PC-9 (cell line): ENCODE measurements around the gene WNT9A. TPM values are rescaled to one million over a fixed set of nuclear protein-coding genes. Genes with fewer than 3 reads are reported as not detected.

ENCODE experiments used
- BruUV-seq: library from RNA; stranded (reverse); fragments of 400-500 nt; replicated peaks from 2 replicates; lab custom pipeline; 2021; lab: Mats Ljungman, UMichigan
- CTCF ChIA-PET: fragments of 300-600 bp; sonication (Branson Sonifier 250); formaldehyde crosslinking; loops from one replicate; lab custom pipeline; 2022; ENCODE audit warnings: antibody characterized with exemption; lab: Charles Lee
- POLR2A ChIA-PET: fragments of 300-600 bp; sonication (Branson Sonifier 250); formaldehyde crosslinking; loops from one replicate; lab custom pipeline; 2022; ENCODE audit warnings: antibody characterized with exemption; ENCODE audit not compliant: unreplicated experiment; lab: Charles Lee
- DNase-seq, 2 experiments: peaks; one replicate each; pipeline versions ENCODE4 v3.0.0 to v3.0.0-alpha.2; 2015 to 2022; ENCODE audit warnings: mixed read lengths in 1 of 2
- H2AFZ ChIP-seq: fragments of 200-600 bp; sonication (generic); 2 replicates; pipeline ENCODE4 v1.8.1; 2017; ENCODE audit warnings: antibody characterized with exemption
- H3F3A ChIP-seq: fragments of 200-600 bp; sonication (generic); 2 replicates; pipeline ENCODE4 v1.8.1; 2017; ENCODE audit warnings: antibody characterized with exemption, mild to moderate bottlenecking, low read depth; ENCODE audit not compliant: insufficient read depth
- H3K27ac ChIP-seq: fragments of 200-600 bp; sonication (generic); 2 replicates; pipeline ENCODE4 v1.6.1; 2016; ENCODE audit warnings: mixed run types
- H3K27me3 ChIP-seq: fragments of 200-600 bp; sonication (generic); 2 replicates; pipeline ENCODE4 v1.6.1; 2016; ENCODE audit warnings: low read depth, mixed run types; ENCODE audit not compliant: insufficient read depth
- H3K36me3 ChIP-seq: fragments of 200-600 bp; sonication (generic); 2 replicates; pipeline ENCODE4 v1.6.1; 2016; ENCODE audit warnings: low read depth, mixed run types
- H3K4me1 ChIP-seq: fragments of 200-600 bp; sonication (generic); replicated peaks from 2 replicates; pipeline ENCODE4 v1.6.1; 2016; ENCODE audit warnings: mixed run types; ENCODE audit not compliant: insufficient read depth
- H3K4me2 ChIP-seq: fragments of 200-600 bp; sonication (generic); 2 replicates; pipeline ENCODE4 v1.6.1; 2017; ENCODE audit warnings: mixed run types
- H3K4me3 ChIP-seq: fragments of 200-600 bp; sonication (generic); 2 replicates; pipeline ENCODE4 v1.6.1; 2016; ENCODE audit warnings: mixed run types
- H3K79me2 ChIP-seq: fragments of 200-600 bp; sonication (generic); 2 replicates; pipeline ENCODE4 v1.6.1; 2017; ENCODE audit warnings: low read depth, mixed run types
- H3K9me2 ChIP-seq: fragments of 200-600 bp; sonication (generic); 2 replicates; pipeline ENCODE4 v1.8.1; 2017; ENCODE audit warnings: mild to moderate bottlenecking; ENCODE audit not compliant: insufficient read depth
- H3K9me3 ChIP-seq: fragments of 200-600 bp; sonication (generic); 2 replicates; pipeline ENCODE4 v1.8.1; 2016; ENCODE audit warnings: low read depth; ENCODE audit not compliant: insufficient read depth
- H4K20me1 ChIP-seq: fragments of 200-600 bp; sonication (generic); 2 replicates; pipeline ENCODE4 v1.8.1; 2017; ENCODE audit not compliant: insufficient read depth
- EZH2 ChIP-seq: fragments of 200-600 bp; sonication (generic); IDR thresholded peaks from 2 replicates; pipeline ENCODE4 v1.8.0; 2017; ENCODE audit warnings: antibody characterized with exemption, low read depth
- intact Hi-C: fragments of 100-400 bp; cut with micrococcal nuclease; formaldehyde crosslinking; loops from one replicate; pipeline ENCODE4 v1.10.0; 2022; ENCODE audit not compliant: unreplicated experiment
- total RNA-seq: library from RNA; stranded (reverse); gene quantifications from 2 replicates; pipeline ENCODE4 v1.2.3, GENCODE V29; 2021
- TF ChIP-seq, protein P1 (sequence below): fragments of 200-600 bp; sonication (generic); conservative IDR thresholded peaks from 2 replicates; pipeline ENCODE4 v1.6.1; 2017; ENCODE audit warnings: mixed run types, antibody characterized with exemption, mild to moderate bottlenecking, moderate library complexity

The WNT9A gene
- total RNA-seq, 1 experiment from 2014 or later: 42.4 TPM

DNA sequence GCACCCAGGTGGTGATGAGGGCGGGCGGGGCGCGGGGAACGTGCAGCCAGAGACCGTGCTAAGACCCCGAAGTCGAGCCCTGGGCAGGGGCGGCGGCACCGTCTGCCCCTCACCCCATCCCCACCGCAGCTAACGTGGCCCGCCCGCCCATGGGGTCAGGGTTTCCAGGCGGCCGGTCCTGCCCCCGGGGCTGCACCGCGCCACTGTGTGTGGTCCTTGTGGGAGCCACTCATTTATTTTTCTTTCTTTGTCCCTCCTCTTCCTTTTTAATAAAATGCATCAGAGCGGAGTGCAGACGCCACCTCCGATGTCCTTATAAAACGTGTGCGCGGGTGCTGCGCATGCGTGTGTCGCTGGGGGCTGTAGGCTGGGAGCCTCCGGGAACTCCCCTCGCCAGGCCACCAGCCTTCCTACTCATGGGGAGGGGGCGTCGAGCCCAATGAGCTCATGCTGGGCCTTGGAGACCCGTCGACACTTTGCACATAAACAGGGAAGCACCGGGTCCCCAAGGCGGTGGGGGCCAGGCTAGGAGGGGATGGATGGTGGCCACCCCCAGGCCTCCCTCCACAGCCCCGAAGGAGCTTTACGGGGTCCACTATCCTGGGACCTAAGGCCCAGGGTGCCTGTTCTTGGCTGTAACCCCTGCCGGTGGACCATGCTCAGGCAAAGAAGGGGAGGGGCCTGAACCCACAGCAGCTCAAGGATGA, 59.9 kb downstream of the WNT9A start:
- DNase-seq: no peak
- no peaks in the 10 kb centered on the region for H3F3A ChIP-seq
- no TSS peak for BruUV-seq
- H3K4me1 ChIP-seq: 0 out of 2 replicates have a peak, but pooled peaks cover 7% of the 10 kb centered on the region
- ChIA-PET POLR2A (interaction anchor here (0.6 kb wide), 1 partner anchor 94 kb away, joined by 3 read pairs; no protein-coding TSS in a partner anchor), CTCF (interaction anchor here (0.7 kb wide), 1 partner anchor 118 kb away, joined by 3 read pairs; no protein-coding TSS in a partner anchor)
- H2AFZ ChIP-seq: no peak overlapping the region
- H3K27ac ChIP-seq: no peak overlapping the region
- H3K9me3 ChIP-seq: no peaks in the 10 kb centered on the region
- no peaks in the 10 kb centered on the region for H3K79me2 ChIP-seq
- H3K27me3 ChIP-seq: no peaks in the 10 kb centered on the region
- no peak overlapping the region for H3K4me3 ChIP-seq
- H3K36me3 ChIP-seq: no peaks in the 10 kb centered on the region
- H4K20me1 ChIP-seq: no peaks in the 10 kb centered on the region
- no peak overlapping the region for H3K4me2 ChIP-seq
- TF ChIP-seq EZH2: no peak
- TF ChIP-seq, protein P1, sequence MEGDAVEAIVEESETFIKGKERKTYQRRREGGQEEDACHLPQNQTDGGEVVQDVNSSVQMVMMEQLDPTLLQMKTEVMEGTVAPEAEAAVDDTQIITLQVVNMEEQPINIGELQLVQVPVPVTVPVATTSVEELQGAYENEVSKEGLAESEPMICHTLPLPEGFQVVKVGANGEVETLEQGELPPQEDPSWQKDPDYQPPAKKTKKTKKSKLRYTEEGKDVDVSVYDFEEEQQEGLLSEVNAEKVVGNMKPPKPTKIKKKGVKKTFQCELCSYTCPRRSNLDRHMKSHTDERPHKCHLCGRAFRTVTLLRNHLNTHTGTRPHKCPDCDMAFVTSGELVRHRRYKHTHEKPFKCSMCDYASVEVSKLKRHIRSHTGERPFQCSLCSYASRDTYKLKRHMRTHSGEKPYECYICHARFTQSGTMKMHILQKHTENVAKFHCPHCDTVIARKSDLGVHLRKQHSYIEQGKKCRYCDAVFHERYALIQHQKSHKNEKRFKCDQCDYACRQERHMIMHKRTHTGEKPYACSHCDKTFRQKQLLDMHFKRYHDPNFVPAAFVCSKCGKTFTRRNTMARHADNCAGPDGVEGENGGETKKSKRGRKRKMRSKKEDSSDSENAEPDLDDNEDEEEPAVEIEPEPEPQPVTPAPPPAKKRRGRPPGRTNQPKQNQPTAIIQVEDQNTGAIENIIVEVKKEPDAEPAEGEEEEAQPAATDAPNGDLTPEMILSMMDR: no peak
- intact Hi-C loops: no loop called here
- H3K9me2 ChIP-seq: no peaks in the 10 kb centered on the region

DNA sequence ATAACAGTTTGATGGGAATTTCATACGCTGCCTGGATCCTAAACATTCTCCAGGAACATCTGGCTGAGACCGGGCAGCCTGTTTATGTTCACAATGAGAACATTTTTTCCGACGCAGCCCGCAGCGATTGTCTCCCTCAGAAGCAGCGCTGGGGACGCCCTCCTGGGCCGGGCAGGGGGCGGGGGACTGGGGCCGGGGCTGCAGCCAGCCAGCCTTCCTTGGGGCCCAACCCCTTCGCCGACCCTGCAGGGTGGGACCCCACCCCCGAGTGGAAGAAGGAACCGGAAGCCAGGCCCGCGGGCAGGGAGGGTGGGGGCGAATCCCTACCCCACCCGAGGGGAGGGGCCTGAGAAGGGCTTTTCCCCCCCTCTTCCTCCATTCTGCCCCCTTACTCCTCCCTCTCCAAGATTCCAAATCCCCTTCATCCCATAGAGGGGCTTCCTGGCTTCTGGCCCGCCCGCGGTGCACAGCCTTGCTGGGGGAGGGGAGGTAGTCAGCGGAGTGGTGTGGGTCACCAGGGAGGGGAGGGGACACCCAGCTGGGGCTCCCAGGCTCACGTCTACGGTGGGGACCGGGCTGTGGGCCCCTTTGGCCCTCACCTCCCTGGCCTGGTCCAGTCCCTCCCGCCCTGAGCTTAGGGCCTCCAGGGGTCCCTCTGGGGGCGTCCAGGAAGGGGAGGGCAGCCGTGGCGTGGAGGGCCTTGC, 60.6 kb downstream of the WNT9A start:
- no peak overlapping the region for H3K27ac ChIP-seq
- H3K9me2 ChIP-seq: no peaks in the 10 kb centered on the region
- H2AFZ ChIP-seq: no peak overlapping the region
- H3K4me3 ChIP-seq: no peak overlapping the region
- H3K36me3 ChIP-seq: no peaks in the 10 kb centered on the region
- H3K4me1 ChIP-seq: 0 out of 2 replicates have a peak, but pooled peaks cover 7% of the 10 kb centered on the region
- no peaks in the 10 kb centered on the region for H3K79me2 ChIP-seq
- ChIA-PET CTCF (no interaction called here), POLR2A (interaction anchor here (0.6 kb wide), 1 partner anchor 94 kb away, joined by 3 read pairs; no protein-coding TSS in a partner anchor)
- DNase-seq: no peak
- no peaks in the 10 kb centered on the region for H3F3A ChIP-seq
- H3K9me3 ChIP-seq: no peaks in the 10 kb centered on the region
- BruUV-seq: no TSS peak
- TF ChIP-seq EZH2: no peak
- TF ChIP-seq, protein P1: no peak
- intact Hi-C loops: no loop called here
- H4K20me1 ChIP-seq: no peaks in the 10 kb centered on the region
- H3K4me2 ChIP-seq: no peak overlapping the region
- H3K27me3 ChIP-seq: no peaks in the 10 kb centered on the region

DNA sequence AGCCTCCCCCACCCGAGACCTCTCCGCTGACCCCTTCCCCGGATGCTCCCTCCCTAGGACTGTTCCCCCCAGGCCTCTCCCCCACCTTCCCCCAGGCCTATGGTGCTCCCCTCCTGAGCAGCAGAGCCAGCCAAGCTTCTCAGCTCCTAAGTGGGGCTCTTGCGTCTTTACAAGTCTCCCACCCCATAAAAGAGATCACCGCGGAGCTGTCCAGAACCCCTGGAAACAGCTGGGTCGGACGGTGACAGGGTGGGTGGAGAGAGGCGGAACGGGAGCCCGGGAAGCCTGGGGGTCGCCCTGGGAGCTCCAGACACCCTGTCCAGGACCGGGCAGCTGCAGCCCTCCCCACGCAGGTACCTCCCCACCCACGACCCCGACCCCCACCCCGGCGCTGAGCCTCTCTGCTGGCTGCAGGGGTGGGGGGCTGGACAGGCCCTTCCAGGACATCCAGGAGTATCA, 61.2 kb downstream of the WNT9A start:
- BruUV-seq: no TSS peak
- H3K4me1 ChIP-seq: 0 out of 2 replicates have a peak, but pooled peaks cover 7% of the 10 kb centered on the region
- no peaks in the 10 kb centered on the region for H3K9me2 ChIP-seq
- no peaks in the 10 kb centered on the region for H3K9me3 ChIP-seq
- H3K36me3 ChIP-seq: no peaks in the 10 kb centered on the region
- no peaks in the 10 kb centered on the region for H4K20me1 ChIP-seq
- ChIA-PET CTCF (no interaction called here), POLR2A (interaction anchor here (0.5 kb wide), 1 partner anchor 586 kb away, joined by 12 read pairs; no protein-coding TSS in a partner anchor)
- no peaks in the 10 kb centered on the region for H3K27me3 ChIP-seq
- intact Hi-C loops: no loop called here
- TF ChIP-seq, protein P1: no peak
- TF ChIP-seq EZH2: no peak
- no peak overlapping the region for H3K27ac ChIP-seq
- H3K79me2 ChIP-seq: no peaks in the 10 kb centered on the region
- no peaks in the 10 kb centered on the region for H3F3A ChIP-seq
- H3K4me2 ChIP-seq: no peak overlapping the region
- H2AFZ ChIP-seq: no peak overlapping the region
- no peak overlapping the region for H3K4me3 ChIP-seq
- no peak for DNase-seq
